Measurements from ENCODE around the gene MSMB. TPM values are rescaled to one million over a fixed set of nuclear protein-coding genes. Genes with fewer than 3 reads are reported as not detected.

The MSMB gene
- total and polyA plus RNA-seq, 2 of the 4 experiments (the other 2 are of a cell fraction): not detected

- no peak overlapping the region for H3K4me2 ChIP-seq (ENCODE audit: low read depth, low read length)
- H3K79me1 ChIP-seq (ENCODE audit: low read depth in 1 of 2, low read length in 2 of 2): no peaks in the 10 kb centered on the region
- H3K27me3 ChIP-seq (ENCODE audit: control insufficient read depth, insufficient read depth, low read length): peaks cover 4% of the 10 kb centered on the region; the same call in 1 of the 2 replicates
- no peak overlapping the region for H3K9ac ChIP-seq (ENCODE audit: low read depth, low read length)
- no peaks in the 10 kb centered on the region for H3K9me3 ChIP-seq (ENCODE audit: control insufficient read depth, insufficient read depth, low read length)
- no peaks in the 10 kb centered on the region for H3K9me1 ChIP-seq (ENCODE audit: insufficient read depth, low read length)
- in situ Hi-C loops (cut with MboI; ENCODE audit: low sequenced_read_pairs) (no loop called here), intact Hi-C loops (cut with micrococcal nuclease) (loop anchor here (5.0 kb wide), 1 partner anchor 93 kb away; no protein-coding TSS in a partner anchor), dilution Hi-C loops (cut with HindIII; ENCODE audit: low sequenced_read_pairs, unreplicated experiment) (no loop called here)
- ChIA-PET POLR2A (ENCODE audit: unreplicated experiment) (no interaction called here), CTCF (interaction anchor here (0.6 kb wide), 2 partner anchors 244 to 430 kb away, joined by 3 read pairs; no protein-coding TSS in a partner anchor)
- H2AFZ ChIP-seq (replicated peaks; ENCODE audit: low read length, poor library complexity): peak overlapping the region; percentile 63
- H4K5ac ChIP-seq (ENCODE audit: low read depth, low read length): no peak overlapping the region
- no peak for DNase-seq
- no peak overlapping the region for H3K56ac ChIP-seq (ENCODE audit: extremely low read depth, insufficient read depth, low read length)
- no peak overlapping the region for H3K18ac ChIP-seq (ENCODE audit: low read depth, low read length)
- H2AK5ac ChIP-seq (ENCODE audit: low read depth, low read length): no peak overlapping the region; the same call in 1 of the 2 replicates
- H2BK120ac ChIP-seq (ENCODE audit: low read depth, low read length): no peak overlapping the region
- BruUV-seq (replicated peaks): no TSS peak
- no peaks in the 10 kb centered on the region for H3K36me3 ChIP-seq (ENCODE audit: control insufficient read depth, insufficient read depth, low read length)
- TF ChIP-seq MAFK (IDR thresholded peaks at IDR 0.05; ENCODE audit: low read depth, low read length) (no peak), CEBPB (IDR thresholded peaks at IDR 0.05; ENCODE audit: low read depth, low read length) (no peak), MAZ (IDR thresholded peaks at IDR 0.05; ENCODE audit: borderline replicate concordance, low read depth, low read length) (no peak), RFX5 (IDR thresholded peaks at IDR 0.05; ENCODE audit: low read depth, low read length) (no peak), CTCF (conservative IDR thresholded peaks at IDR 0.05; ENCODE audit: low read depth, low read length) (no peak), ELK1 (IDR thresholded peaks at IDR 0.05; ENCODE audit: borderline replicate concordance, low read depth, low read length) (no peak), POLR2A (IDR thresholded peaks at IDR 0.05; ENCODE audit: low read depth, low read length) (no peak), MXI1 (IDR thresholded peaks at IDR 0.05; ENCODE audit: borderline replicate concordance, low read depth, low read length) (no peak), RCOR1 (IDR thresholded peaks at IDR 0.05; ENCODE audit: insufficient replicate concordance, low read length) (no peak), CHD1 (IDR thresholded peaks at IDR 0.05; ENCODE audit: low read depth, low read length) (no peak), FOS (IDR thresholded peaks at IDR 0.05; ENCODE audit: low read depth, low read length) (no peak), RAD21 (IDR thresholded peaks at IDR 0.05; ENCODE audit: low read length) (no peak)
- no peak overlapping the region for H2BK20ac ChIP-seq (ENCODE audit: low read depth, low read length)
- no peak overlapping the region for H3K14ac ChIP-seq (replicated peaks; ENCODE audit: low read depth, low read length)
- H3K4me1 ChIP-seq (ENCODE audit: control insufficient read depth, insufficient read depth, low read length): peaks cover 7% of the 10 kb centered on the region
- H3K4ac ChIP-seq (ENCODE audit: low read depth, low read length): no peak overlapping the region
- H3K4me3 ChIP-seq (ENCODE audit: insufficient read depth, low read depth, low read length): no peak overlapping the region
- no peaks in the 10 kb centered on the region for H4K20me1 ChIP-seq (ENCODE audit: insufficient read depth, low read length)
- no CpG with 5 or more reads among the region's 12 CpGs for WGBS, 2 experiments (ENCODE audit: extremely low coverage in 2 of 2, insufficient read length in 1 of 2)
- no peak overlapping the region for H4K91ac ChIP-seq (ENCODE audit: insufficient read depth, low read depth, low read length)
- H2BK5ac ChIP-seq (ENCODE audit: low read depth, low read length, poor library complexity, severe bottlenecking): peak overlapping the region; percentile 45
- H2AK9ac ChIP-seq (replicated peaks; ENCODE audit: low read depth, low read length, poor library complexity): no peak overlapping the region
- no peak overlapping the region for H3K23ac ChIP-seq (ENCODE audit: low read depth, low read length)
- peak; percentile 40 for ATAC-seq (ENCODE audit: low read depth)
- no peak overlapping the region for H3K27ac ChIP-seq (ENCODE audit: insufficient read depth, low read length)
- H2BK15ac ChIP-seq (ENCODE audit: low read depth, low read length): no peak overlapping the region
- H4K8ac ChIP-seq (ENCODE audit: low read depth in 2 of 2, low read length in 2 of 2): no peak overlapping the region
Observed at GRCh38 chr10:46084321-46085165, 38.5 kb upstream of the MSMB start.
